Neural progenitor cell (in vitro differentiated cells): ENCODE results near the gene TSPAN14. TPM values are rescaled to one million over a fixed set of nuclear protein-coding genes. Genes with fewer than 3 reads are reported as not detected.

Experiments
- DNase-seq: peaks from one replicate; pipeline ENCODE4 v3.0.0-alpha.2; 2016; ENCODE audit warnings: low spot score
- H2AFZ ChIP-seq: fragments of 200-600 bp; sonication (generic); replicated peaks from 2 replicates; pipeline ENCODE4 v1.6.1; 2016; ENCODE audit warnings: antibody characterized with exemption
- H3F3A ChIP-seq: fragments of 200-600 bp; sonication (generic); 2 replicates; pipeline ENCODE4 v1.6.1; 2016; ENCODE audit warnings: antibody characterized with exemption, low read depth
- H3K27ac ChIP-seq: fragments of 200-600 bp; sonication (generic); 2 replicates; pipeline ENCODE4 v1.5.1; 2016; ENCODE audit warnings: mild to moderate bottlenecking
- H3K27me3 ChIP-seq: fragments of 200-600 bp; sonication (generic); 2 replicates; pipeline ENCODE4 v1.6.1; 2016; ENCODE audit warnings: mild to moderate bottlenecking, moderate library complexity
- H3K36me3 ChIP-seq: fragments of 200-600 bp; sonication (generic); 2 replicates; pipeline ENCODE4 v1.5.1; 2016
- H3K4me1 ChIP-seq: fragments of 200-600 bp; sonication (generic); 2 replicates; pipeline ENCODE4 v1.6.1; 2016; ENCODE audit warnings: mixed run types
- H3K4me2 ChIP-seq: fragments of 200-600 bp; sonication (generic); 2 replicates; pipeline ENCODE4 v1.6.1; 2016
- H3K4me3 ChIP-seq: fragments of 200-600 bp; sonication (generic); 2 replicates; pipeline ENCODE4 v1.5.1; 2016
- H3K79me2 ChIP-seq: fragments of 200-600 bp; sonication (generic); 2 replicates; pipeline ENCODE4 v1.6.1; 2016; ENCODE audit warnings: low read depth
- H3K9ac ChIP-seq: fragments of 200-600 bp; sonication (generic); 2 replicates; pipeline ENCODE4 v1.6.1; 2016
- H3K9me3 ChIP-seq: fragments of 200-600 bp; sonication (generic); 2 replicates; pipeline ENCODE4 v1.5.1; 2016; ENCODE audit warnings: low read depth
- H4K20me1 ChIP-seq: fragments of 200-600 bp; sonication (generic); 2 replicates; pipeline ENCODE4 v1.6.1; 2016; ENCODE audit warnings: low read depth
- H3K27ac Mint-ChIP-seq: 3 replicates; pipeline ENCODE4 v1.8.0; 2021; ENCODE audit warnings: mixed read lengths
- H3K27me3 Mint-ChIP-seq: 2 replicates; pipeline ENCODE4 v1.8.0; 2022; ENCODE audit warnings: low read depth, mild to moderate bottlenecking, inconsistent platforms, moderate library complexity, mixed read lengths; ENCODE audit not compliant: insufficient read depth
- H3K36me3 Mint-ChIP-seq: 3 replicates; pipeline ENCODE4 v1.8.0; 2021; ENCODE audit warnings: mixed read lengths
- H3K4me1 Mint-ChIP-seq: 3 replicates; pipeline ENCODE4 v1.8.0; 2021; ENCODE audit warnings: mixed read lengths
- H3K4me3 Mint-ChIP-seq: 3 replicates; pipeline ENCODE4 v1.8.0; 2021; ENCODE audit warnings: mild to moderate bottlenecking, moderate library complexity, mixed read lengths
- H3K9me3 Mint-ChIP-seq: 3 replicates; pipeline ENCODE4 v1.8.0; 2020; ENCODE audit warnings: mixed read lengths
- EZH2 ChIP-seq: fragments of 200-600 bp; sonication (generic); IDR thresholded peaks from 2 replicates; pipeline ENCODE4 v1.6.1; 2017; ENCODE audit warnings: antibody characterized with exemption, mild to moderate bottlenecking, moderate library complexity
- EZH2phosphoT487 ChIP-seq: fragments of 200-600 bp; sonication (generic); IDR thresholded peaks from 2 replicates; pipeline ENCODE4 v1.6.1; 2017; ENCODE audit warnings: antibody characterized with exemption
- total RNA-seq: library from RNA; depleted of rRNA; stranded (reverse); fragments of >200 nt; gene quantifications from 2 replicates; pipeline ENCODE4 v1.2.3, GENCODE V29; 2015; ENCODE audit warnings: low replicate concordance
- TF ChIP-seq, protein P1 (sequence below): fragments of 200-600 bp; sonication (generic); IDR thresholded peaks from 2 replicates; pipeline ENCODE4 v1.5.1; 2017; ENCODE audit warnings: antibody characterized with exemption, mild to moderate bottlenecking

The TSPAN14 gene
- total RNA-seq, 1 donor from 2014 or later, result 32.7 TPM

DNA sequence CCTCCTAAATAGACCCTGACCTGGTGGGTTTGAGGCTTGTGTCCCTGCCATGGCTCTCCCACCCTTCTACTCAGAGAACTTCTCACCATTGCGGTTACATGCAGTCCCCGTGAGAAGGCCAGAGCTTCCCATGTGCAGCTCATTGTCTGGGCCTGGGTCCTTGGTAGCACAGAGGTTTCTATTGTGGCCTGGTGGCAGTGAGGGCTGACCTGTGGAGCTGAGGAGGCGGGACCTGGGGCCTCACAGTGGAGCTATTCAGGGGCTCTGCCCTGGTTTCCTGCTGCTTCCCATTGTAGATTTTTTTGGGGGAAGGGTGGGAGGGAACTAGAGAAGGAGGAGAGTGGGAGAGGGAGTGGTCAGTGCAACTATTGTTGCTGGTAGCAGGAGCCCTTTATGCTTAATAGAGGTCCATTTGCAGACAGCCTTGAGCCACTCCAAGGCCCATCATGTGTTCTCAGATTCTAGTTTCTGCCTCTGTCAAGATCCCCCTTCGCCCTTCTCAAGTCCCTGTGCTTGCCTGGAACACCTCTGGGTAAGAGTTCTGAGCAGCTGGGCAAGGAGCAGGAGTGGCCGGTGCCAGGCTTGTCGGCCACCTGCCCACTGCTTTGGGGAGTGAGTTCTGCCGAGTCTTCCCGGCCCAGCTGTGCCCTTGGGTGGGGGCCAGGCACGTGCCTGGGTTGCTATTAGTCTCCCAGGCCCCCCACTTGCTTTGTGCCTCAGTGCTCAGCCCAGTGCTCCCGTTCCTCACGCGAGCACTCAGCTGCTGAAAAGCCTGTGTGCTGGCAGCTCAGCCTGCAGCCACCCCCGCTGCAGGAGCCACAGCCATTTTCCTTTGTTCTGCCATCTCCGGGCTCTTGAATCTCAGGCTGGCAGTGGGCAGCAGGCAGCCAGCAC, 10.7 kb downstream of the TSPAN14 start:
- Histone ChIP-seq H3K4me2 (peak overlapping the region; percentile 91), H3K4me1 (peaks cover 97% of the 10 kb centered on the region), H2AFZ (no peak overlapping the region), H3K4me3 (peak overlapping the region; percentile 47), H3K27ac (peak overlapping the region; percentile 98), H3K79me2 (peaks cover 97% of the 10 kb centered on the region), H3K9me3 (no peaks in the 10 kb centered on the region), H3K27me3 (no peaks in the 10 kb centered on the region), H3F3A (peaks cover 48% of the 10 kb centered on the region), H3K9ac (no peak overlapping the region), H3K36me3 (no peaks in the 10 kb centered on the region), H4K20me1 (peaks cover 66% of the 10 kb centered on the region)
- Mint-ChIP-seq H3K4me3 (peak overlapping the region; percentile 80), H3K4me1 (peaks cover 98% of the 10 kb centered on the region), H3K9me3 (no peaks in the 10 kb centered on the region), H3K27ac (peak overlapping the region; percentile 98), H3K27me3 (peaks cover 4% of the 10 kb centered on the region), H3K36me3 (no peaks in the 10 kb centered on the region)
- peak; percentile 93 for DNase-seq
- TF ChIP-seq EZH2phosphoT487, result no peak
- no peak for TF ChIP-seq EZH2
- TF ChIP-seq, protein P1, sequence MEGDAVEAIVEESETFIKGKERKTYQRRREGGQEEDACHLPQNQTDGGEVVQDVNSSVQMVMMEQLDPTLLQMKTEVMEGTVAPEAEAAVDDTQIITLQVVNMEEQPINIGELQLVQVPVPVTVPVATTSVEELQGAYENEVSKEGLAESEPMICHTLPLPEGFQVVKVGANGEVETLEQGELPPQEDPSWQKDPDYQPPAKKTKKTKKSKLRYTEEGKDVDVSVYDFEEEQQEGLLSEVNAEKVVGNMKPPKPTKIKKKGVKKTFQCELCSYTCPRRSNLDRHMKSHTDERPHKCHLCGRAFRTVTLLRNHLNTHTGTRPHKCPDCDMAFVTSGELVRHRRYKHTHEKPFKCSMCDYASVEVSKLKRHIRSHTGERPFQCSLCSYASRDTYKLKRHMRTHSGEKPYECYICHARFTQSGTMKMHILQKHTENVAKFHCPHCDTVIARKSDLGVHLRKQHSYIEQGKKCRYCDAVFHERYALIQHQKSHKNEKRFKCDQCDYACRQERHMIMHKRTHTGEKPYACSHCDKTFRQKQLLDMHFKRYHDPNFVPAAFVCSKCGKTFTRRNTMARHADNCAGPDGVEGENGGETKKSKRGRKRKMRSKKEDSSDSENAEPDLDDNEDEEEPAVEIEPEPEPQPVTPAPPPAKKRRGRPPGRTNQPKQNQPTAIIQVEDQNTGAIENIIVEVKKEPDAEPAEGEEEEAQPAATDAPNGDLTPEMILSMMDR, result no peak

DNA sequence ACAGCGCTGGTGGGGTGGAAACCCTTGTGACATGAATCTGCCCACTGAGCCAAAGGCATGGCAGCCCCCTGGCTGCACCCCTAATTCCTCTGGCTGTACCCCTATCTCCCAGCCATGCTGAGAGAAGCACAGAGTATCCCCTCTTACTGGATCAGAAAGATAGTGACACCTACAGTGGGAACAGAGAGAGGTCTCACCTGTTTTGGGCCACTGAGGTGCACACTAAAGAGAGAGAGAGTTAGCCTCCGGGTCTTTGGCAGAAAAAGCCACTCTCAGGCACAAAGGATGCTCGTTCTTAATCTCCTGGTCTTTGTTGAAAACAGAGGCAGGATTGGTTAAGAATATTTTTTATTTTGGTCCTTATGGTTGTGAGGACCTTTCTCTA, 11.3 kb downstream of the TSPAN14 start:
- H3K27ac ChIP-seq, result peak overlapping the region; percentile 98
- peak overlapping the region; percentile 80 for H3K4me3 Mint-ChIP-seq
- peaks cover 92% of the 10 kb centered on the region for H3K4me1 Mint-ChIP-seq
- H3K27me3 ChIP-seq, result no peaks in the 10 kb centered on the region
- H3K36me3 Mint-ChIP-seq, result no peaks in the 10 kb centered on the region
- H3K27ac Mint-ChIP-seq, result peak overlapping the region; percentile 98
- H3K9me3 Mint-ChIP-seq, result no peaks in the 10 kb centered on the region
- peaks cover 4% of the 10 kb centered on the region for H3K27me3 Mint-ChIP-seq
- H3F3A ChIP-seq, result peaks cover 48% of the 10 kb centered on the region
- no peak overlapping the region for H3K9ac ChIP-seq
- peaks cover 97% of the 10 kb centered on the region for H3K79me2 ChIP-seq
- peak; percentile 28 for DNase-seq
- no peaks in the 10 kb centered on the region for H3K9me3 ChIP-seq
- H3K4me1 ChIP-seq, result peaks cover 90% of the 10 kb centered on the region
- H2AFZ ChIP-seq, result no peak overlapping the region
- peaks cover 66% of the 10 kb centered on the region for H4K20me1 ChIP-seq
- TF ChIP-seq EZH2 (no peak), EZH2phosphoT487 (no peak)
- TF ChIP-seq, protein P1, result no peak
- no peaks in the 10 kb centered on the region for H3K36me3 ChIP-seq
- H3K4me2 ChIP-seq, result peak overlapping the region; percentile 91
- peak overlapping the region; percentile 47 for H3K4me3 ChIP-seq

DNA sequence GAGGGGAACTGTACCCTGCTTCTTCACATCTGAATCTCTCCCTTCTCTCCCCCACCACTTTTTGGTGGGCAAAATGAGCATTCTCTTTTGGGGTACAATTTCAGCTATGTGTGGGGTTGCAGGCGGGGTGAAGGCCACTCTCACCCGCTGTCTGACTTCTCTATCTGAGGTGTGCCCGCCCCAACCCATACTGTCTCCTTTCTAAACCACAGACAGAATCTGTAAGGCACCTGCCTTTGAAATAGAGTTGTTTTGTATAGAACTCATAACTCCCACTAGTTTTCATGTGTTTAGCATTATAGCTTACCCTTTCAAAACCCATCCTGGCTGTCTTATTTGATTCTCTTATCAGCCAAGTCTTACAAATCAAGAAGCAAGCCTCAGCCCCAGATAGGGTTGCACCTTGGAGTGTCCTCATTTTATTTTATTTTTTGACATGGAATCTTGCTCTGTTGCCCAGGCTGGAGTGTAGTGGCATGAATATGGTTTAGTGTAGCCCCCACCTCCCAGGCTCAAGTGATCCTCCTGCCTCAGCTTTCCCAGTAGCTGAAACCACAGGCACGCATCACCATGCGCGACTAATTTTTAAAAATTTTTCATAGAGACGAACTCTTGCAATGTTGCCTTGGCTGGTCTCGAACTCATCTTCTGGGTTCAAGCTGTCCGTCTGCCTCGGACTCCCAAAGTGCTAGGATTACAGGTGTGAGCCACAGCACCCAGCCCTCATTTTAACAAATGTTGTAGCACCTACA, 11.9 kb downstream of the TSPAN14 start:
- H3K9me3 ChIP-seq, result no peaks in the 10 kb centered on the region
- no peak overlapping the region for H2AFZ ChIP-seq
- no peaks in the 10 kb centered on the region for H3K36me3 ChIP-seq
- Mint-ChIP-seq H3K36me3 (peaks cover 1% of the 10 kb centered on the region), H3K27ac (peak overlapping the region; percentile 98), H3K4me3 (peak overlapping the region; percentile 80), H3K9me3 (no peaks in the 10 kb centered on the region), H3K27me3 (peaks cover 2% of the 10 kb centered on the region), H3K4me1 (peaks cover 88% of the 10 kb centered on the region)
- no peak overlapping the region for H3K27ac ChIP-seq
- peaks cover 66% of the 10 kb centered on the region for H4K20me1 ChIP-seq
- H3K4me1 ChIP-seq, result peaks cover 85% of the 10 kb centered on the region
- H3K4me3 ChIP-seq, result peak overlapping the region; percentile 47
- no peak overlapping the region for H3K9ac ChIP-seq
- TF ChIP-seq, protein P1, result no peak
- no peak for TF ChIP-seq EZH2
- TF ChIP-seq EZH2phosphoT487, result no peak
- H3K27me3 ChIP-seq, result no peaks in the 10 kb centered on the region
- H3K79me2 ChIP-seq, result peaks cover 97% of the 10 kb centered on the region
- H3K4me2 ChIP-seq, result peak overlapping the region; percentile 91
- DNase-seq, result no peak
- H3F3A ChIP-seq, result peaks cover 48% of the 10 kb centered on the region
